H1 (cell line): Measurements from ENCODE around the gene RPS28. TPM values are rescaled to one million over a fixed set of nuclear protein-coding genes. Genes with fewer than 3 reads are reported as not detected.

Source experiments
- CBX5 ChIP-seq: fragments of 300-800, 300-1000 bp; sonication (generic); IDR thresholded peaks from 2 replicates; pipeline ENCODE4 v1.7.1; 2016; ENCODE audit warnings: antibody characterized with exemption, low read length, low read depth
- CHD2 ChIP-seq: IDR thresholded peaks from 2 replicates; pipeline ENCODE4 v1.6.1; 2012; ENCODE audit warnings: low read length, improper control_type of control experiment
- CHD7 ChIP-seq: fragments of 300-600 bp; sonication (generic); IDR thresholded peaks from 2 replicates; pipeline ENCODE4 v1.7.1; 2012; ENCODE audit warnings: low read length, moderate library complexity, mild to moderate bottlenecking, inconsistent platforms; ENCODE audit not compliant: insufficient replicate concordance
- POU5F1 ChIP-seq: IDR thresholded peaks from 2 replicates; pipeline ENCODE4 v1.6.1; 2011; ENCODE audit warnings: low read depth, mild to moderate bottlenecking, low read length, moderate library complexity
- RNF2 ChIP-seq: fragments of 200-900, 300-1000 bp; sonication (generic); IDR thresholded peaks from 2 replicates; pipeline ENCODE4 v1.7.1; 2016; ENCODE audit warnings: borderline replicate concordance, low read depth, mild to moderate bottlenecking, antibody characterized with exemption, low read length; ENCODE audit not compliant: poor library complexity, severe bottlenecking; ENCODE audit errors: missing control alignments
- RXRA ChIP-seq: IDR thresholded peaks from 2 replicates; pipeline ENCODE4 v1.6.1; 2011; ENCODE audit warnings: low read depth, mild to moderate bottlenecking, low read length, moderate library complexity; ENCODE audit not compliant: insufficient read depth
- SAP30 ChIP-seq: fragments of 300-600 bp; sonication (generic); IDR thresholded peaks from 2 replicates; pipeline ENCODE4 v1.7.1; 2012; ENCODE audit warnings: low read length, moderate library complexity, mild to moderate bottlenecking, inconsistent platforms; ENCODE audit not compliant: insufficient read depth, insufficient replicate concordance
- TAF1 ChIP-seq: IDR thresholded peaks from 2 replicates; pipeline ENCODE4 v1.6.1; 2011; ENCODE audit warnings: mild to moderate bottlenecking, low read depth, low read length
- YY1 ChIP-seq: IDR thresholded peaks from 2 replicates; pipeline ENCODE4 v1.6.1; 2011; ENCODE audit warnings: low read depth, mild to moderate bottlenecking, low read length
- polyA plus RNA-seq, 7 experiments: library from polyadenylated mRNA; depleted of rRNA in 3 of 7; stranded (reverse) in 5 of 7; unstranded in 2 of 7; fragments of >200 nt in 5 of 7; fragments of 200-250 nt in 2 of 7; gene quantifications; 1 replicate in 5 of 7; 2 replicates in 1 of 7; 4 replicates in 1 of 7; pipeline versions ENCODE4 v1.2.1 to v1.2.3, GENCODE V29; 2011 to 2013; ENCODE audit warnings: missing spikeins in 2 of 7, mixed read lengths in 2 of 7
- total RNA-seq: library from RNA; stranded (reverse); fragmentation: NEBNext Ultra II Directional; extraction: Animal tissue kit (Norgen Biotek cat#: 25700); gene quantifications from 2 replicates; pipeline ENCODE4 v1.2.1, GENCODE V29; 2021

Gene RPS28
- total and polyA plus RNA-seq, 2 of the 8 experiments (the other 6 are each of a cell fraction or from before 2014, with no cell fraction given) = 1,241 to 1,699 TPM

- no peak for TF ChIP-seq CHD7
- no peak for TF ChIP-seq POU5F1
- no peak for TF ChIP-seq YY1
- no peak for TF ChIP-seq CHD2
- TF ChIP-seq CBX5 = no peak
- no peak for TF ChIP-seq SAP30
- TF ChIP-seq TAF1 = no peak
- TF ChIP-seq RNF2 = no peak
- no peak for TF ChIP-seq RXRA
These were observed 49.9 kb downstream of the RPS28 start (continued) for GRCh38 chr19:8371011-8371804.
